HepG2 (cell line): ENCODE results near the gene TMEM204. TPM values are rescaled to one million over a fixed set of nuclear protein-coding genes. Genes with fewer than 3 reads are reported as not detected.

Experiments used
- ATF7 ChIP-seq, 2 experiments: fragments of 450-650 bp in 1 of 2; sonication (generic) in 1 of 2; formaldehyde crosslinking in 1 of 2; IDR thresholded peaks; 2 replicates each; pipeline versions ENCODE4 v1.4.0 to v1.6.1; 2016 to 2020; ENCODE audit warnings: antibody characterized with exemption in 1 of 2, mild to moderate bottlenecking in 1 of 2, missing genetic modification reagents in 1 of 2
- CBX1 ChIP-seq: IDR thresholded peaks from one replicate; pipeline ENCODE4 v1.6.1; 2016; ENCODE audit warnings: antibody characterized with exemption, low read depth
- KAT8 ChIP-seq: IDR thresholded peaks from 2 replicates; pipeline ENCODE4 v1.6.1; 2016; ENCODE audit warnings: missing genetic modification reagents, missing compliant biosample characterization
- LCORL ChIP-seq, 2 experiments: fragments of 450-650 bp in 1 of 2; sonication (generic) in 1 of 2; formaldehyde crosslinking in 1 of 2; IDR thresholded peaks; 2 replicates each; pipeline versions ENCODE4 v1.5.0 to v1.6.1; 2017 to 2020; ENCODE audit warnings: antibody characterized with exemption in 1 of 2, missing genetic modification reagents in 1 of 2
- PAX8 ChIP-seq: sonication (generic); formaldehyde crosslinking; IDR thresholded peaks from 2 replicates; pipeline ENCODE4 v1.8.0; 2022; ENCODE audit warnings: mild to moderate bottlenecking, missing genetic modification reagents, borderline replicate concordance
- SAP130 ChIP-seq: IDR thresholded peaks from 2 replicates; pipeline ENCODE4 v1.6.1; 2016; ENCODE audit warnings: low read depth
- SRF ChIP-seq: IDR thresholded peaks from 2 replicates; pipeline ENCODE4 v1.6.1; 2011; ENCODE audit warnings: mild to moderate bottlenecking, low read depth, low read length, moderate library complexity
- ZBTB3 ChIP-seq: sonication (generic); formaldehyde crosslinking; IDR thresholded peaks from 2 replicates; pipeline ENCODE4 v1.4.0; 2020; ENCODE audit warnings: low read depth, mild to moderate bottlenecking, moderate library complexity, missing genetic modification reagents, borderline replicate concordance
- ZFP37 ChIP-seq: sonication (generic); formaldehyde crosslinking; IDR thresholded peaks from 2 replicates; pipeline ENCODE4 v1.4.0; 2020; ENCODE audit warnings: missing genetic modification reagents, borderline replicate concordance
- ZKSCAN1 ChIP-seq: fragments of 150-350 bp; IDR thresholded peaks from 2 replicates; pipeline ENCODE4 v1.6.1; 2014; ENCODE audit warnings: low read length
- ZNF24 ChIP-seq: fragments of 450-650 bp; IDR thresholded peaks from 2 replicates; pipeline ENCODE4 v1.6.1; 2017; ENCODE audit warnings: antibody characterized with exemption, mild to moderate bottlenecking
- ZNF687 ChIP-seq: sonication (generic); formaldehyde crosslinking; IDR thresholded peaks from 2 replicates; pipeline ENCODE4 v1.5.1; 2020; ENCODE audit warnings: mild to moderate bottlenecking, missing genetic modification reagents, moderate library complexity
- ZNF784 ChIP-seq: sonication (generic); formaldehyde crosslinking; IDR thresholded peaks from 2 replicates; pipeline ENCODE4 v1.5.1; 2020; ENCODE audit warnings: missing genetic modification reagents, mild to moderate bottlenecking, borderline replicate concordance
- ZNF883 ChIP-seq: sonication (generic); formaldehyde crosslinking; IDR thresholded peaks from 2 replicates; pipeline ENCODE4 v1.5.1; 2020; ENCODE audit warnings: mild to moderate bottlenecking, missing genetic modification reagents; ENCODE audit errors: not compliant biosample characterization
- ZSCAN9 ChIP-seq: IDR thresholded peaks from 2 replicates; pipeline ENCODE4 v1.6.1; 2016; ENCODE audit warnings: borderline replicate concordance
- polyA plus RNA-seq, 8 experiments: library from polyadenylated mRNA; depleted of rRNA in 3 of 8; stranded (reverse) in 7 of 8; unstranded in 1 of 8; fragments of >200 nt; fragmentation: Illumina TruSeq in 4 of 8; extraction: Trizol in 4 of 8; gene quantifications; 2 replicates each; pipeline versions ENCODE4 v1.2.1 to v1.2.3, GENCODE V29; 2011 to 2016; ENCODE audit warnings: low read depth in 4 of 8, missing spikeins in 1 of 8, mixed read lengths in 1 of 8; ENCODE audit not compliant: insufficient read depth in 1 of 8
- total RNA-seq, 5 experiments: library from RNA; depleted of rRNA; stranded (reverse); fragments of >200 nt; fragmentation: Illumina TruSeq; extraction: Trizol; gene quantifications; 2 replicates each; pipeline ENCODE4 v1.2.3, GENCODE V29; 2016; ENCODE audit warnings: low read depth in 1 of 5
- TF ChIP-seq, protein P1 (sequence below): sonication (generic); formaldehyde crosslinking; IDR thresholded peaks from 2 replicates; pipeline ENCODE4 v1.4.0; 2020; ENCODE audit warnings: missing genetic modification reagents; ENCODE audit errors: not compliant biosample characterization
- TF ChIP-seq, protein P2 (sequence below): sonication (generic); formaldehyde crosslinking; IDR thresholded peaks from 2 replicates; pipeline ENCODE4 v1.4.0; 2020; ENCODE audit warnings: missing genetic modification reagents, mild to moderate bottlenecking, borderline replicate concordance
- TF ChIP-seq, protein P3 (sequence below): IDR thresholded peaks from 2 replicates; pipeline ENCODE4 v1.6.1; 2018; ENCODE audit warnings: missing genetic modification reagents

TMEM204 gene
- total and polyA plus RNA-seq, 2 of the 13 experiments (the other 11 are each of a cell fraction or from before 2014, with no cell fraction given), result not detected

- TF ChIP-seq, protein P1, sequence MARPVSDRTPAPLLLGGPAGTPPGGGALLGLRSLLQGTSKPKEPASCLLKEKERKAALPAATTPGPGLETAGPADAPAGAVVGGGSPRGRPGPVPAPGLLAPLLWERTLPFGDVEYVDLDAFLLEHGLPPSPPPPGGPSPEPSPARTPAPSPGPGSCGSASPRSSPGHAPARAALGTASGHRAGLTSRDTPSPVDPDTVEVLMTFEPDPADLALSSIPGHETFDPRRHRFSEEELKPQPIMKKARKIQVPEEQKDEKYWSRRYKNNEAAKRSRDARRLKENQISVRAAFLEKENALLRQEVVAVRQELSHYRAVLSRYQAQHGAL, result no peak
- TF ChIP-seq ZNF687 (CRISPR knock-in tag), result peak; percentile 76
- peak; percentile 74 for TF ChIP-seq SAP130 (CRISPR knock-in tag)
- TF ChIP-seq PAX8 (CRISPR knock-in tag), result no peak
- peak; percentile 28 for TF ChIP-seq ZNF883 (CRISPR knock-in tag)
- no peak for TF ChIP-seq ZNF784 (CRISPR knock-in tag)
- TF ChIP-seq ZNF24, result no peak
- TF ChIP-seq, protein P2, sequence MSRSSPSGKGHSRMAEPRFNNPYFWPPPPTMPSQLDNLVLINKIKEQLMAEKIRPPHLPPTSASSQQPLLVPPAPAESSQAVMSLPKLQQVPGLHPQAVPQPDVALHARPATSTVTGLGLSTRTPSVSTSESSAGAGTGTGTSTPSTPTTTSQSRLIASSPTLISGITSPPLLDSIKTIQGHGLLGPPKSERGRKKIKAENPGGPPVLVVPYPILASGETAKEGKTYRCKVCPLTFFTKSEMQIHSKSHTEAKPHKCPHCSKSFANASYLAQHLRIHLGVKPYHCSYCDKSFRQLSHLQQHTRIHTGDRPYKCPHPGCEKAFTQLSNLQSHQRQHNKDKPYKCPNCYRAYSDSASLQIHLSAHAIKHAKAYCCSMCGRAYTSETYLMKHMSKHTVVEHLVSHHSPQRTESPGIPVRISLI, result peak; percentile 78; the same call in 1 of the 2 replicates
- no peak for TF ChIP-seq ZKSCAN1
- TF ChIP-seq KAT8 (CRISPR knock-in tag), result 0 out of 2 replicates have a peak, but pooled peaks have one; percentile 36
- TF ChIP-seq ZFP37 (CRISPR knock-in tag), result no peak
- no peak for TF ChIP-seq ATF7 (IDR thresholded peaks at IDR 0.05)
- 0 out of 2 replicates have a peak, but pooled peaks have one; percentile 24 for TF ChIP-seq ATF7 (CRISPR knock-in tag; IDR thresholded peaks at IDR 0.05)
- TF ChIP-seq ZBTB3, result no peak
- TF ChIP-seq SRF, result no peak
- no peak for TF ChIP-seq CBX1
- TF ChIP-seq ZSCAN9 (CRISPR knock-in tag), result no peak
- no peak for TF ChIP-seq LCORL (IDR thresholded peaks at IDR 0.05)
- TF ChIP-seq LCORL (CRISPR knock-in tag; IDR thresholded peaks at IDR 0.05), result 0 out of 2 replicates have a peak, but pooled peaks have one; percentile 46
- TF ChIP-seq, protein P3, sequence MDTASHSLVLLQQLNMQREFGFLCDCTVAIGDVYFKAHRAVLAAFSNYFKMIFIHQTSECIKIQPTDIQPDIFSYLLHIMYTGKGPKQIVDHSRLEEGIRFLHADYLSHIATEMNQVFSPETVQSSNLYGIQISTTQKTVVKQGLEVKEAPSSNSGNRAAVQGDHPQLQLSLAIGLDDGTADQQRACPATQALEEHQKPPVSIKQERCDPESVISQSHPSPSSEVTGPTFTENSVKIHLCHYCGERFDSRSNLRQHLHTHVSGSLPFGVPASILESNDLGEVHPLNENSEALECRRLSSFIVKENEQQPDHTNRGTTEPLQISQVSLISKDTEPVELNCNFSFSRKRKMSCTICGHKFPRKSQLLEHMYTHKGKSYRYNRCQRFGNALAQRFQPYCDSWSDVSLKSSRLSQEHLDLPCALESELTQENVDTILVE (CRISPR knock-in tag), result no peak
Measured at GRCh38 chr16:1545044-1546040, 11.9 kb downstream of the TMEM204 start (continued).
